ENCODE results near the gene SREBF1. TPM values are rescaled to one million over a fixed set of nuclear protein-coding genes. Genes with fewer than 3 reads are reported as not detected.

Gene SREBF1
- total and polyA plus RNA-seq, 10 of the 15 experiments (the other 5 are each of a cell fraction or from before 2014, with no cell fraction given): 1.4 to 84.6 (median 20.4) TPM

GRCh38 chr17:17783825-17784656 is 52.7 kb downstream of the SREBF1 start (continued):
- no peak for TF ChIP-seq BRCA1 (IDR thresholded peaks at IDR 0.05; ENCODE audit: low read depth, low read length)
- TF ChIP-seq, protein P1, sequence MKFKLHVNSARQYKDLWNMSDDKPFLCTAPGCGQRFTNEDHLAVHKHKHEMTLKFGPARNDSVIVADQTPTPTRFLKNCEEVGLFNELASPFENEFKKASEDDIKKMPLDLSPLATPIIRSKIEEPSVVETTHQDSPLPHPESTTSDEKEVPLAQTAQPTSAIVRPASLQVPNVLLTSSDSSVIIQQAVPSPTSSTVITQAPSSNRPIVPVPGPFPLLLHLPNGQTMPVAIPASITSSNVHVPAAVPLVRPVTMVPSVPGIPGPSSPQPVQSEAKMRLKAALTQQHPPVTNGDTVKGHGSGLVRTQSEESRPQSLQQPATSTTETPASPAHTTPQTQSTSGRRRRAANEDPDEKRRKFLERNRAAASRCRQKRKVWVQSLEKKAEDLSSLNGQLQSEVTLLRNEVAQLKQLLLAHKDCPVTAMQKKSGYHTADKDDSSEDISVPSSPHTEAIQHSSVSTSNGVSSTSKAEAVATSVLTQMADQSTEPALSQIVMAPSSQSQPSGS (IDR thresholded peaks at IDR 0.05; ENCODE audit: low read length): no peak
- TF ChIP-seq MTA2 (IDR thresholded peaks at IDR 0.05; ENCODE audit: low read depth): peak; percentile 62
- no peak for TF ChIP-seq SIN3A (IDR thresholded peaks at IDR 0.05; ENCODE audit: low read depth, low read length)
- TF ChIP-seq RELA (IDR thresholded peaks at IDR 0.05; ENCODE audit: borderline replicate concordance, partially characterized antibody): no peak
- no peak for TF ChIP-seq BACH1 (IDR thresholded peaks at IDR 0.05; ENCODE audit: borderline replicate concordance)
- no peak for TF ChIP-seq WRNIP1 (IDR thresholded peaks at IDR 0.05; ENCODE audit: borderline replicate concordance, low read depth, low read length)
- no peak for TF ChIP-seq RBBP5 (conservative IDR thresholded peaks at IDR 0.05)
- no peak for TF ChIP-seq KDM1A (IDR thresholded peaks at IDR 0.05; ENCODE audit: borderline replicate concordance)
- no peak for TF ChIP-seq ZBTB40 (IDR thresholded peaks at IDR 0.05; ENCODE audit: borderline replicate concordance)
- no peak for TF ChIP-seq CBX5 (IDR thresholded peaks at IDR 0.05; ENCODE audit: low read depth)
- no peak for TF ChIP-seq ZBED1 (IDR thresholded peaks at IDR 0.05; ENCODE audit: borderline replicate concordance)
- TF ChIP-seq PML (IDR thresholded peaks at IDR 0.05; ENCODE audit: low read length): no peak
- TF ChIP-seq CBFB (IDR thresholded peaks at IDR 0.05; ENCODE audit: low read depth): peak; percentile 28; the same call in 1 of the 2 replicates
- TF ChIP-seq KAT2A (conservative IDR thresholded peaks at IDR 0.05; ENCODE audit: control insufficient read depth, low read depth, low read length): no peak
- TF ChIP-seq SMC3 (IDR thresholded peaks at IDR 0.05; ENCODE audit: borderline replicate concordance, low read length): 0 out of 2 replicates have a peak, but pooled peaks have one; percentile 9
- no peak for TF ChIP-seq LARP7 (IDR thresholded peaks at IDR 0.05)
- TF ChIP-seq, protein P2, sequence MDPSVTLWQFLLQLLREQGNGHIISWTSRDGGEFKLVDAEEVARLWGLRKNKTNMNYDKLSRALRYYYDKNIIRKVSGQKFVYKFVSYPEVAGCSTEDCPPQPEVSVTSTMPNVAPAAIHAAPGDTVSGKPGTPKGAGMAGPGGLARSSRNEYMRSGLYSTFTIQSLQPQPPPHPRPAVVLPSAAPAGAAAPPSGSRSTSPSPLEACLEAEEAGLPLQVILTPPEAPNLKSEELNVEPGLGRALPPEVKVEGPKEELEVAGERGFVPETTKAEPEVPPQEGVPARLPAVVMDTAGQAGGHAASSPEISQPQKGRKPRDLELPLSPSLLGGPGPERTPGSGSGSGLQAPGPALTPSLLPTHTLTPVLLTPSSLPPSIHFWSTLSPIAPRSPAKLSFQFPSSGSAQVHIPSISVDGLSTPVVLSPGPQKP (IDR thresholded peaks at IDR 0.05; ENCODE audit: low read depth, low read length): no peak
- TF ChIP-seq BMI1 (IDR thresholded peaks at IDR 0.05; ENCODE audit: borderline replicate concordance): no peak
- TF ChIP-seq EP300 (IDR thresholded peaks at IDR 0.05; ENCODE audit: borderline replicate concordance in 1 of 2, control insufficient read depth in 1 of 2, low read depth in 2 of 2, low read length in 2 of 2): no peak
- no peak for TF ChIP-seq SMAD5 (IDR thresholded peaks at IDR 0.05; ENCODE audit: low read depth)
- peak; percentile 23 for TF ChIP-seq HDAC6 (IDR thresholded peaks at IDR 0.05; ENCODE audit: unreplicated experiment)
- TF ChIP-seq POU2F2 (IDR thresholded peaks at IDR 0.05; ENCODE audit: borderline replicate concordance, low read depth, low read length): no peak
- TF ChIP-seq CHD1 (IDR thresholded peaks at IDR 0.05; ENCODE audit: low read depth, low read length): no peak
- TF ChIP-seq SREBF1 (IDR thresholded peaks at IDR 0.05; ENCODE audit: low read length): no peak

All from GM12878 (cell line).